Activated CD4-positive, CD25-positive, alpha-beta regulatory T cell (primary cell): ENCODE data around the gene AAK1.
"Not testable (repeated sequence)": the region's sequence is repeated elsewhere in the genome, so short reads cannot be mapped to it uniquely, and the experiment has no call there.

Experiments
- DNase-seq, 4 experiments: peaks; one replicate each; lab custom pipeline; 2025; lab: John Stamatoyannopoulos, UW

The AAK1 gene

GRCh38 chr2:69600425-69600824, 43.1 kb downstream of the AAK1 start:
- DNase-seq: no peak

DNA sequence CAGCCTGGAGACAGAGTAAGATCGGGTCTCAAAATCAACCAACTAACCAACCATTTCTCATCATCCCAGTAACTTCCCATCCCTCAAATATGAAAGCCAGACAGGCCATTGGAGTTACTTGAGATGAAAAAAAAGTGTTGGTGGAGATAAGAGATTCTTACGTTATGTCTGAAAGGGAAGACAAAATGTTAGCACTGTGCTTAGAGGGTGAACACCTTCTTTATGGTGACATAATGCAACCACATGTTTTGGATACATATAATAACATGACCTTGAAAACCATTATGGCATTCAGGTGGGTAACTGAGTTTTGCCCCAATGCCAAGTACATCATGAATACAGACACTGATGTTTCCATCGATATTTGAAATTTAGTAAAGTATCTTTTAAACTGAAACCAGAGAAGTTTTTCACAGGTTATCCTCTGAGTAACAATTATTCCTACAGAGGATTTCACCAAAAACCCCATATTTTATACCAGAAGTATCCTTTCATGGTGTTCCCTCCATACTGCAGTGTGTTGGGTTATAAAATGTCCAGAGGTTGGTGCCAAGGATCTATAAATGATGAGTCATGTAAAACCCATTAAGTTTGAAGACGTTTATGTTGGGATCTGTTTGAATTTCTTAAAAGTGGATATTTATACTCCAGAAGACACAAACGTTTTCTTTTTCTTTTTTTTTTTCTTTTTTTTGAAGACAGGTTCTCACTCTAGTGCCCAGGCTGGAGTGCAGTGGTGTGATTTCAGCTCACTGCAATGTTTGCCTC, 45.5 kb downstream of the AAK1 start:
- no peak for DNase-seq

DNA sequence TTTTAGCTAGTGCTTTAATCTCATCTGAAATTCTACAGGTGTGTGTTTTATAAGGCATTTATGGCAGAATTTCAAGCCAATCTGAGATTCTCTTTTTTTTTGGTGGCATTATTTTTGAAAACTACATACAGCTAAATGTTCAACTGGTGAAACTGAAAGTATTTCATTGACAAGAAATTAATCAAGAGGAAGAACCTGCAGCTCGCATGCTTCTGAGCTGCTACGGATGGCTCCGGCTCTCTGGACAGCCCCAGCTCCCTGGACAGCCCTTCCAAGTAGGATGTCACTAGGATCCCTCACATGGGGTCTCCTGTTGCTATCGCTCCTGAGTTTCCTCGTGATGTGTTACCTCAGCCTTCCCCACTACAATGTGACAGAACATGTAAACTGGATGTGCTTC, 46.4 kb downstream of the AAK1 start:
- DNase-seq: no peak

DNA sequence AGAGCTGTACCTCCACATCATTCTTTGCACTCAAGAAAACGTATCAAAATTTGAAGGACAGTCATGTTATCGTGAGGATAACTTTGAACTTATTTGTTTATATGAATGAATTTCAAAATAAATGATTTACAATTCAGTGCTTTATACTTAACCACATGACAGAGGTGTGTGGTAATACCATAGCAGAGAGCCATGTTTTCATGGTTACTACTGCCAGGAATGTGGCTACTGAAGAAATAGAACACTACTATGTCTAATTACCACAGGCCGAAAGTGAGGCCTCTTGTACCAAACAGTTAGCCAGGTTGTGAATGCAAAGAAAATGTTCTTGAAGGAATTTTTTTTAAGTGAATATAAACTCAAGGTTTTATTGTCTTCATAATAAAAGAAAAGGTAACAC, 49.2 kb downstream of the AAK1 start:
- no peak for DNase-seq

DNA sequence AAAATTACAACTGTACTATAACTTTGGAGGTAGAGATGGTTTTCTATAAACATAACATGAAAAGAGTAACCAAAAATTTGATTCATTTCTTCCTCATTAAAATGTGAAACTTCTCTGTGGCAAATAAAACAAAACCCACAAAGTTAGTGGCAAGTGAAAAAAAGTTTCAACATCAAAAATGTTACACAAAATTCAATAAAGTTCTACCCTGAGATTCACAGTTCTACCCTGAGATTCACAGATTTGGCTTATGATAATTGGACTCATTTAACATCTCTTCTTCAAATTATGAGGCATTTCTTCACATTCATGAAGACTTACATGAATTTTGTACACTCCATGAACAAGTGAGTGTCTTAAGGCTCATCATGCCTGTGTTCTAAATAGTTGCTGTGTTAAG, 51.0 kb downstream of the AAK1 start:
- DNase-seq: no peak

- no peak for DNase-seq
These were observed 53.4 kb downstream of the AAK1 start for GRCh38 chr2:69589973-69590652.

GRCh38 chr2:69588945-69589344, 54.6 kb downstream of the AAK1 start:
- no peak for DNase-seq

DNA sequence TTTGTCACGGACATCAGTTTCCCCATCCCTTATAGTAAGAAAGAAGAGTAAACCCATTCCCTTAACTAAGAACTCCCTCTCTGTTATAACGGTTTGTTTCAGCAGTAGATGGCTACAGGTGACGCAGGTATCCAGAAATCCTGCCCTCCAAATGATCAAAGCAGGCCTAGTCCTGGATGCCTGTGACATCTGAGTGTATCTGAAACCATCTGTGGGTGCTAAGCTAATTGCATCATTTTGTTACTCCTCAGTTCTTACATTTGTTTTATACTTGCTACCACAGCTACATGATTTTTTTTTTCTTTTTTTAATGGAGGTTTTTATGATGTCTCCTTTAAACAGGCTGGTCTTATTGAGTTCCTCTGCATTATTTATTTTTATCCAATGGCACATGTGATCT, 55.1 kb downstream of the AAK1 start:
- no peak for DNase-seq

DNA sequence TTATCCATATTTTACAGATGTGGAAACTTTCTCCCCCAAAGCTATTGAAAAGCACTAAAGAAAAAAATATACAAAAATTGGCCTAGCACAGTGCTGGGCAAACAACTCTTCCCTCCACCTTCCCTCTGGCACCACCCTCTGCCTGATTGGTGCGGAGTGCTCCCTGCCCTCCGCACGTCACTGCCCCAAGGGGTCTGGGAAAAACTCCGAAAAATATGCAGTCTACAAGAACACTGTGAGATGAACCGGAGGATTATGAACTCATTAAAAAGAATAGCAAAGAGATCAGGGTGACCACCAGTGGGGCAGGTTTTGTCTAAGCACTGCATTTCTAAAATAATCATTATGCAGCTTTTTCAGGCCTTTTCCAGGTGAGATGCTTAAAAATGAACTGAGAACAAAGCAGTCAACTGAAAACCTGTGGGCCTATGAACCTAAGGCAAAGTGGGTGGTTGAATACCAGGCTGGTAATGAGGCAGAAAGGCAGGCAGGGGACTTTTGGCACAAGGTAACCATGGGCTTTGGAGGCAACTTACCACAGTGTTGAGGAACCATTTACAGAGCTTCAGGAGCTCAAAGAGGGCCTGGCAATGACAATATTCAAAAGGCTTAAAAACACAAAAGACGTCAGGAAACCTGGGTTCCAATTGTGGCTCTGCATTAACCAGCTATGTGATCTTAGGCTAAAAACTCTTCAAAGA, 57.5 kb downstream of the AAK1 start:
- no peak for DNase-seq

GRCh38 chr2:69584127-69584889, 59.2 kb downstream of the AAK1 start:
- DNase-seq: no peak

GRCh38 chr2:69583321-69583833, 60.2 kb downstream of the AAK1 start:
- no peak for DNase-seq

- no peak for DNase-seq
These were observed 60.9 kb downstream of the AAK1 start for GRCh38 chr2:69582582-69583176.

DNA sequence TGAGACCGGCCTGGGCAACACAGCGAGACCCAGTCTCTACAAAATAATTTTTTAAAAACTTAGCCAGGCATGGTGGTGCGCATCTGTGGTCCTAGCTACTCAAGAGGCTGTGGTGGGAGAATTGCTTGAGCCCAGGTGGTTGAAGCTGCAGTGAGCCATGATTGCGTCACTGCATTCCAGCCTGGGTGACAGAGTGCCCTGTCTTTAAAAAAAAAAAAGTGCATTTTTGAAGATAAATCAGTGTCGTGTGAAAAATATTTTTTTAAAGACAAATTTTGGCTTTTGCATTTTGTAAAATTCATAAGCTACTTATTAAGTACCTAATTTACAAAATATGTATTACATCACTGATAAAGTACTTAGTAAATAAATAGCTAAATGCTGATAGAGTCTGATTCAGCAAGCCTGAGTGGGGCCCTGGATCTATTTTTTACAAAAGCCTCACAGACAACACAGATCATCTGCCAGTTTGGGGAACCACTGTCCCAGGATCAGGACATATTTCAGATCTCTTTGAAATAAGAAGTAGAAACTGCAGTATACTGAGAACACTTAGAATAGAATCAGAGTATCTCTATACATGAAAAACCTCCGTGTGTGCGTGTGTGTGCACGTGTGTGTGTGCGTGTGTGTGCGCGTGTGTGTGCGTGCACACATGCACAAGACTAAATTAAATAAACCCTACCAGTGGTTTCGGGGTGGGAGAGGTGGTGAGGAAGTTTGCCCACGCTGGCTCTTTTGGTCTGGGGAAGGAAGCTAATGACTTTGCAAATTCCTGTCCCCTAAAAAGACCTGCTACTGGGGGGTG, 61.6 kb downstream of the AAK1 start:
- no peak for DNase-seq

- DNase-seq: no peak
These were observed 63.1 kb downstream of the AAK1 start for GRCh38 chr2:69580486-69580885.

GRCh38 chr2:69579536-69579935, 64.0 kb downstream of the AAK1 start:
- no peak for DNase-seq

DNA sequence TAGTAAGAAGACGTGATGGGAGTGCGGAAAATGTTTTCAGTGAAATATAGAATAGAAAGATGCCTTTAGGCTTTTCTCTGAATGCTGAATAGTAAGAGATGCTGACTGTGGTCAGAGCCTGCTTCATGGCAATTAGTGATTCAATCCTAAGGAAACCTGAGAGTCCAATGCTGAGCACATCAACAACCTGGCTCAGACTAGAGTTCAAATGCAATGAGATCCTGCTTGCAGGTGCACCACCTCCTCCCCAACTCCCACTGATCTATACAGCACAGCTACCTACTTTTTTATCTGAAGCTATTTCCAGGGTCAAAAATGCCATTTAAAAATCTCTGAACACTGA, 65.4 kb downstream of the AAK1 start:
- DNase-seq: no peak

DNA sequence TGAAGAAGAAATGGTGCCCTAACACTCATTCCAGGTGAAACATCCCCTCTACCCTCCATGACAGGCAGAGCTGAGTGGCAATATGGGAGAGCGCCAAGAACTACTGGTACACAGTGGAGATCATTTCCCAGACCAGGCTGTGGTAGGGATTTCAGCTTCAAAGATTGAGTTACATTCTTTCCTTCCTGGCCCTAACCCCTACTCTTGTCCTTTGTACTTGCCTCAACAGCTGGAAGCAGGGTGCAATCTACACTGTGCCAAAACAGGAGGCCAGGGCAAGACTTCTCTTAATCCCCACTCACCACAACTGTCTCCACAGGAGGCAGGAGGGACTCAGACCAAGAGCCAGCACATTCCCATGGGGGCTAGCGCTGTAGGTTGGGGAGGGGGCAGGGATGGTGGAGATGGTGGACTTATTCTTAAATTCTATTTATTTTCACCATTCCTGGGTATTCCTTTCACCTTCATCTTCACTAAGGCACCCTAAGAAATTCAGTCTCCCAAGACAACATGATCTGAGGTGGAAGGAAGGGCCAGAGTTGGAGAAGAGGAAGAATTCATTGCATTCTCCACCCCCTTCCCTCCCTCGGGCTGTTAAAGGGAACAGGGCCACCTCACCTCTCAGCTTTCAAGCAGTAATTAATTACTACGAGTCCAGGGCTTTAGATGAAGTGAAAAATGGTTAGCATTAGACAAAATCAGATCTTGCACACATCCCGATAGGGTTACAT, 65.9 kb downstream of the AAK1 start:
- no peak for DNase-seq

- DNase-seq: no peak
These were observed 66.7 kb downstream of the AAK1 start for GRCh38 chr2:69576880-69577279.

DNA sequence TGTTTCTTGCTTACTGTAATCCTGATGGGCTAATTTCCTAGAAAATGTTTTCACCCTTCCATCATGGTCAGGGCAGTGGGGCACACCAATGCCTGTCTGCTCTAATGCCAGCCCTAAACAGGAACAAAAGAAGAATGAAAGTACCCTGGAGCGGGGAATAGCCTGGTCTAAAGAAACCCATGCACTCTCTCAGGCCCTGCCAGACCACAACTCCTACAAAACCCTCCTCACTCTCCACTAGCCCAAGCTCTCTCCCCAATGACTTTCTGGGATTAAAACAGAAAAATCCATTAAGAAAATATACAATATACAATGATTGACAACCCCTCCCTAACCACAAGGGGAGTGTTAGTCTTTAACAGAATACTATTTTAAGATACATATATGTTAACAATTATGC, 67.6 kb downstream of the AAK1 start:
- DNase-seq: no peak

DNA sequence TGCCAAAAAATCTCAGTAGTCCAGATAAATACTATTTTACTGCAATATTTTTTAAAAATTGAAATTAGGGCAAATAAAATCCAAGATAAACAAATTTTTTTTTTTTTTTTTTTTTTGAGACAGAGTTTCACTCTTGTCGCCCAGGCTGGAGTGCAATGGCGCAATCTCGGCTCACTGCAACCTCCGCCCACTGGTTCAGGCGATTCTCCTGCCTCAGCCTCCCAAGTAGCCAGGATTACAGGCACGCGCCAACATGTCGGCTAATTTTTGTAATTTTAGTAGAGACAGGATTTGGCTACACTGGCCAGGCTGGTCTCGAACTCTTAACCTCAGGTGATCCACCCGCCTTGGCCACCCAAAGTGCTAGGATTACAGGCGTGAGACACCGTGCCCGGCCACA, 68.2 kb downstream of the AAK1 start:
- DNase-seq: not testable (repeated sequence)
